KBM-7 (cell line): ENCODE data around the gene PTPRT.
"Not testable (repeated sequence)": the region's sequence is repeated elsewhere in the genome, so short reads cannot be mapped to it uniquely, and the experiment has no call there.

ENCODE experiments used
- DNase-seq: peaks from one replicate; pipeline ENCODE4 v3.0.0-alpha.2; 2015
- in situ Hi-C: fragments of 300-500 bp; cut with MboI; formaldehyde crosslinking; loops from 2 replicates; pipeline ENCODE4 v1.14.3; 2020; ENCODE audit warnings: low sequenced_read_pairs, low pct_unique_long_range_greater_than_20kb, mixed read lengths

Gene PTPRT

DNA sequence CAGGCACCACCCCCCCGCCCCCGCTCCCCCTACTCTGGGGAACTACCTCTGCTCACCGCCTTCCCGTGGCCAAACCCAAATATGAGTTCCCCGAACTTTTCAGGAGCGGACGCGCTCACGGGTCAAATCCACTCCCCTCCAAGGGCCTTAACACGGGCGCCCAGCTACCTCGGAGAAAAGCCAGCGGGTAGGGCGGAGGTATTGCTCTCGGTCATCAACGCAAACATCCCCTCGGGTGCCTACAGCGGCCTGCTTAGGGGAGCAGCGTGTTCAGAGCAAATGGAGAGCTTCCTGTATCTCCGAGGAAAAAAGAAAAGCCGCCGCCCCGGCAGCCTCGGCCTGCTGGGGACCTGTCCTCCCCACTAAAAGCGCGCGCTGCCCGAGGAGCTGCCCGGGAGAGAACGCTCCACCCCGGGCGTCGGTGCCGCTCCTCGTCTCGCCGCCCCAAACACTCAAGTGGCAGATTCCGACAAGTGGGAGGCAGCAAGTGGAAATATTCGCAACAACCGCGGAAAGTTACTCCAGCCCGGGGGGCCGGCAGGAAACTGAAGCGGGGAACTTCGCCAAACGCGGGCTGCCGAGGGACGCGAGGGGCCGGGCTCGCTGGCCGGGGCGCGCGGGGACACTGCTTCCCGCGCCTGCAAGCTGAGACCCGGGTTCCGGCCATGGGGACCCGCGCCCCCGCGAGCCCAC, 699 bp downstream of the PTPRT start:
- in situ Hi-C loops: no loop called here
- no peak for DNase-seq

DNA sequence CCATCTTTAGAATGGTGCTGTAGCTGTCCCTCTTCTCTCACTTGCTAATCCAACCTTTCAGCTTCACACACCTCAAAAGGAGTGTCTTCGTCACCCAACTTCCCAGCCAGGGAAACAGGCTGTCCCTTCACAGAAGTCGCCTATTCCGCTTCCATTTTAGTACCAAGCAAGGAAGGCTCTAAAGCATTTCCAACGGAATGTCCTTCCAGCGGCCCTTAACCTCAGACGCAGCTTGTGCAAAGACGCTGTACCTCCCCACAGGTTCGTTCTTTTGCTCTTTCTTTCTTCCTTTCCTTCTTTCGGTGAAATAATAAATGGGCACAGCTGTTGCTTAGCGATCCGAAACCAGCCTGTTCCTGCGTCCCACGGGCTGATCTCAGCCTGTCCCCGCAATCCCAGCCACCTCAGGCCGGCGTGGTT, 1.5 kb downstream of the PTPRT start:
- in situ Hi-C loops: no loop called here
- no peak for DNase-seq

DNA sequence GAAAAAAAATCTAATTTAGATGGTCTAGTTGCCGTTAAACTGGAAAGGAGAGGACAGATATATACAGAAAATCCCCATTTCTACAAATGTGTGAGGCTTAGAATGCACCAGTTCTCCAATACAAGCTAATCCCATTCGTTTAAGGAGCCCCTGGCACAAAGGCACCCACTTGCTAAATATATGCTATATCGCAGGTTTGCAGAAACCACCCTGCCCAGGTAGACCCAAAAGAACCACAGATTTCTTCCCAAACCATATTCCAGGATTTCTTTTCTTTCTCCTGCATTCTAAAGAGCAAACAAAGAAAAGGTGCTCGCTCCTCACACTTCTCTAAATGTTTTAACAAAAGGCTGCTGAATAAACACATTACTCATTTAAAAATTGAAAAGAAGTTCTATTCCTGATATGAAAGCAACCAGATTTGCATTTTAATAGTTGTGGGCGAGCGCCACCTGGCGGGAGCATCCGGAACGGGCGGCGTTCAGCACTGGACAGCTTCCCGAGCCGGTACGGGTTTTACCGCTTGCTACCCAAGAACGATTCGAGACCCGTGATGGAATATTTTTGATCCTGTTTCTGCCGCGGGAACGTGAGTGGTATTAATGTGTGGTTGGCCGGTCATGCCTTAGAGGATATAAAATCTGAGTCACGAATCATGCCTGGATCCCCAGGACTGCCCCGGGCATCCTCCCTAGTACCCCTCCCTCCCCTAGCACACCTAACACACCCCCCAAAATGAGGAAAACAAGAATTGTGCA, 2.1 kb downstream of the PTPRT start:
- peak; percentile 59 for DNase-seq
- in situ Hi-C loops: no loop called here

DNA sequence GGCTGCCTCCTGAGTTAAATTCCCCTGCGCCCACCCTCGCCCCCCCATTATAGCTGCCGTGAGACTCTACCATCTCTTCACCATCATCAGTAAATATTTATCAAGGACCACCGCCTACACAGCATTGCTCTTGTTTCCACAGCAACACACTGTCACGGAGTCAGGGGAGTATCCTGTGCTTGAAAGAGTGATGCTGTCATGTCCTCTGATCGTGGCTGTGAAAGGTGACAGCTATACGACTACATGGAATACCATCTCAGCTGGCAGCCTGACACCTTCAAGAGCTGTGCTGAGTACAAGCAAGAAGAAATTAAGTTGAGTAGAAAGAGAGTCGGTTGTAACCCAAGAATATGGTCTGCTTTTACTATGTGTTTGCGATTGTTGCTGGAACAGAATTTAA, 3.4 kb downstream of the PTPRT start:
- DNase-seq: no peak
- in situ Hi-C loops: no loop called here

DNA sequence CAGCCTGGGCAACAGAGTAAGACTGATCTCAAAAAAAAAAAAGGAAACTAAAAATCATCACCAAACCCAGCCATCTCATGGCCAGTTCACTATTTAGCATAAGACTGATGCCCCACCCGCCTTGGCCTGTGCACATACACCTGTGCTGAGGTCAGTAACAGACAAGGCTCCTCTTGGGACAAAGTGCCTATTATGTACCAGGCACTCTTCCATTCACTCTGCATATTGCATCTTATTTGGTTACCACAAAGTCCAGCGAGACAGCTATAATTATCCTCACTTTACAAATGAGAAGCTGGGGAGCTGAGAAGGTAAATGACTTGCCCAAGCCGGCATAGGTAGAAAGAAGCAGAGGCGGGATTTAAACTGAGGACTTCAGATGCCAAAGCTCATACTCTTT, 3.8 kb downstream of the PTPRT start:
- in situ Hi-C loops: no loop called here
- DNase-seq: no peak

DNA sequence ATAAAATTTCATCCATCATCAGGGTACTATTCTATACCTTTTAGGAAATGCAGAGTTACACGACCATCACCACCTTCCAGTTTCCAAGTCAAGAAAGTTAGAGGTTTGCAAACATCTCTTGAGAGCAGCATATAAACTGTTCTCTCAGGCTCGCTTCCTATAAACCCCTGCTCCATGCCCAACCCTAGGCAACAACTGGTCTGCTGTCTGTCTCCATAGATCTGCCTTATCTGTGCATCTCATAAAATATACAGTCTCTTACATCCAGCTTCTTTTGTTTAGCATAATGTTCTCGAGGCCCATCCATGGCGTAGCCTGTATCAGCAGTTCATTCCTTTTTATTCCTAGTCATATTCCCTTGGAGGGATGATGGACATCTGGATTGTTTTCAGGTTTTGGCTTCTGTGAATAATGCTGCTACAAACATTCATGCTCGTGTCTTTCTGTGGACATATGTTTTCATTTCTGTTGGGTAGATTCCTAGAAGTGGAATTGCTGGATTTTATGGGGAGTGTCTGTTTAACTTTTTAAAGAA, 6.1 kb downstream of the PTPRT start:
- in situ Hi-C loops: no loop called here
- DNase-seq: no peak

DNA sequence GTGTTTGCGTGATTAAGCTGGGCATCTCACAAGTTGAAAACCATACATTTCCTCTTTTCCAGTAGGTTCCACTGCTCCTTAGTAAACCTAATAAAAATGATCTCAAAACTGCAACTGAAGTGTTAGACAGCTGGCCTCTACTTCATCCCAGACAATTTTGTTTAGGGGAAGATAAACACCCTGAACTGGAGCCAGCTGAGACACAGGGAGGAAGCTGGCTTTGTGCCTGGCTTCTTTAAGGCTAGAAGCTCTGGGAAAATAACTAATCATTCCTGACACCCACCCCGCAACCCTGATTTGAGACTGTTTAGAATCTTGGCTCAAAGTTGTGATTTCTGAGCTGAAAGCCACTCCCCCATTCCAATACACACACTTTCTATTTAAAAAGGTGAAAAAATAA, 11.6 kb downstream of the PTPRT start:
- DNase-seq: no peak
- in situ Hi-C loops: no loop called here

DNA sequence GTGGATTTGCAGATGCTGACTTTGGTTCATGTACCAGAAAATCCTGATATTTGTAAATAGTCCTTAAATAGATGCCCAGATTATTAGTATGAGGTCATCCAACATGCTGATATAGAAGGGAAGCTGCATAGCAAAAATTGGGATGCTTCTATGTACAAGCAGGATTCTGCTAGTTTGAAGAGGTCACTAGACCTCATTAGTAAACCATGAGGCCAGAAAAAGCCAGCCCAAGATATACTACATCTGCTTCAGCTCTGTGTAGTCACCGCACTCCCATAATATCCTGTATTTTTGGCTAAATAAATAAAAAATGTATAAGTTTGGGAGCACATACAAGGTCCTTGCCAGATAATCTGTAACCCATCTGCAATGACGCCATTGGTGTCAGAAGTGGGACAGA, 13.0 kb downstream of the PTPRT start:
- no peak for DNase-seq
- in situ Hi-C loops: no loop called here

DNA sequence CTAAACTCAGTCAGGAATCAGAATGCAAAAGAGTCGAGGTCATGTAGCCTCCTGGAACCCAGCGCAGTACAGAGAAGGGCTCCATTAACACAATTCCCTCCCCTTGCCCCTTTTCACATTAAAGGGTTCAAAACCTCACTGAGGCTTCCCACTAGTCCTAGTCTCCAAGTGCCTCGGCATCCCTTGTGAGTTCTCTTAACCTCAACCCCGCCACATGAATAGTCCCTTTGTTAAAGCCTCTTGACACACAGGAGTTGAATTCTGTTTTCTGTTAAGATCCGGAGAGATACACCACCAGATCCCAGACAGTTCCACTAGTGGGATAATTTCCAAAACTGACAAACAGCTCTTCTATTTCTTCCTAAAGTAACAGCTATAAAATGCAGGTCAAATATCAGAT, 17.8 kb downstream of the PTPRT start:
- DNase-seq: no peak
- in situ Hi-C loops: no loop called here

DNA sequence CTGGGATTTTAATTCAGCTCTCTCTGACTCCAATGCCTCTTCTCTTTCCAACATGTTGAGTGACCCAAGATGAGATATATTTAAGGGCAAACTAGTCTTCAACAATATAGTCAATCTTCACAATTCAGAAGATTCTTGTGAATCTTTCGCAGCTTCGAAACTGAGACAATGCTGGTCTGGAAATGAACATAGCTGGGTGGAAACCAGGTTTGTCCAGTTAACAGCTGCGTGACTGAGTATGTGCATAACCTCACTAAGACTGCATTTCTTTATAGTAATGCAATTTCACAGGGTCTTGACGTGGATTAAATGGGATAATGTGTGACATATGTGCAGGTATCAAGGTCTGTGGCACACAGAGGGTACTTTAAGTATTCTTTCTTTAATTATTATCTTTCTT, 18.9 kb downstream of the PTPRT start:
- DNase-seq: no peak
- in situ Hi-C loops: no loop called here

DNA sequence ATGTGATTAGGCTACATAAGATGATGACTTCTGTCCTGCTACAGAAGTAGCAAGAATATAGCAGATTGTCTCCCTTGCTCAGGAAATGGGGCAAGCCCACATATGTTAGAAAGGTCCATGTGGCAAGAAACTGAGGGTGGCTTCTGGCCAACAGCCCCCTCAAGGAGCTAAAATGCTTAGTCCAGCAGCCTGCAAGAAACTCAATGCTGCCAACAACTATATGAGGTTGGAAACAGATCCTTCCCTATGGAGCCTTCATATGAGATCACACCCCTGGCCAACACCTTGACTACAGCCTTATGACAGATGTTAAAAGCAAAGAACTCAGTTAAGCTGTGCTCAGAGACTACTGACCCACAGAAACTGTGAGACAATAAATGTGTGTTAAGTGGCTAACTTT, 22.1 kb downstream of the PTPRT start:
- no peak for DNase-seq
- in situ Hi-C loops: no loop called here

DNA sequence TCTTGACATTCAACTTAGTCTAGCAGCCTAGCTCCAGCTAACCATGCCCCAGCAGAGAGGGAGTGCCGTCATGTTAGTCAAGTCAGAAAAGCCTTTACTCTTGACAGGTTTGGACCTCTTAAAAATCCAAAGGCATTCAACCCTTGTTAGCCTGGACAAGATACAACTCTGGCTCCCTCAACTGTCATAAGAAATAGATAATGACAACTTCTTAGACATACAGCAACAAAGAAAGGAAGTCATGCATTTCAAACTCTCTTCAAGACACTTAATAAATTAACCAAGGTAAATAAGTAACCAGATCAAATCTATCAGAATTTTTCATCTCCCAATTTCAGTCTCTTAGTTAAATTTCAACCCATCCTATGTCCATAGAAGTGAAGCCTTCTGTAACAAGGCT, 22.7 kb downstream of the PTPRT start:
- DNase-seq: no peak
- in situ Hi-C loops: no loop called here

DNA sequence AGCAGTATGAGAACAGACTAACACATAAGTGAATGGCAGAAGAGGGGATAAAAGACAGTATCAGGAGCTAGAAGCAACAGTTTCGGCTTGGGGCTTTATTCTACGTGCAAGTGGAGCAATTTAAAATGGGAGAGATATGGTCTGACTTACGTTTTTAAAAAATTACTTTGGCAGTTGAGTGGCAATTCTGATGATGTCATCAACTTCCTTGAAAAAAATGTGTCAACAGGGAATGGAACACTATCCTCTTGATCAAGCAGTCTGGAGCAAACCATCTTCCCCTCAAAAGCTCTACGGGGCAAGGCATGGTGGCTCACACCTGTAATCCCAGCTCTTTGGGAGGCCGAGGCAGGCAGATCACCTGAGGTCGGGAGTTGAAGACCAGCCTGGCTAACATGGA, 24.1 kb downstream of the PTPRT start:
- no peak for DNase-seq
- in situ Hi-C loops: no loop called here

DNA sequence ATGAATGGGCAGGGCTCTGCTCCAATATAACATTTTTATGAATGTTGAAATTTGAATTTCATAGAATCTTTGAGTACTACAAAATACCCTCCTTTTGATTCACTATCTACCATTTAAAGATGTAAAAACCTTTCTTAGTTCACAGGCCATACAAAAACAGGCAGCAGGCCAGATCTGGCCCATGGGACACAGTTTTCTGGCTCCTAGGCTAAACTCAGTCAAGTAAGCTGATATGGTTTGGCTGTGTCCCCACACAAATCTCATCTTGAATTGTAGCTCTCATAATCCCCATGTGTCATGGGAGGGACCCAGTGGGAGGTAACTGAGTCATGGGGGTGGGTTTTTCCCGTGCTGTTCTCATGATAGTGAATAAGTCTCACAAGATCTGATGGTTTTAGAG, 25.0 kb downstream of the PTPRT start:
- in situ Hi-C loops, DNase-seq: not testable (repeated sequence)

DNA sequence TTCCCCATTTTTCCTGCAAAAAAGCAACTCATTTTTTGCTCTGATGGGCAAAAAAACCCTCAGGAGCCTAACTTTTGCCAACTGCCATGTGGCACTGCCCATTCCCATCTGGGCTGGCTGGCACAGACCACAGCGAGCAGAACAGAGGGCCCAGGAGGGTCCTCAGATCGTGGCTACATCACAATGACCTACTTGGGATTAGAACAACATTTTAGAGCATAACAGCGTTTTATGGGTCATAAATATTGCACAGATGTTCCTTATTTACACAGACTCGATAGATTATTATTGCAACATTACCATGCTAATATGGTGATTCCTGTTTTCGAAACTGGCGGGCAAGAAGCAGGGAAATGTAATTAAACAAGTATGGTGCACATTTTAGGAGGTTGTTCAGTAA, 28.0 kb downstream of the PTPRT start:
- in situ Hi-C loops: no loop called here
- no peak for DNase-seq

DNA sequence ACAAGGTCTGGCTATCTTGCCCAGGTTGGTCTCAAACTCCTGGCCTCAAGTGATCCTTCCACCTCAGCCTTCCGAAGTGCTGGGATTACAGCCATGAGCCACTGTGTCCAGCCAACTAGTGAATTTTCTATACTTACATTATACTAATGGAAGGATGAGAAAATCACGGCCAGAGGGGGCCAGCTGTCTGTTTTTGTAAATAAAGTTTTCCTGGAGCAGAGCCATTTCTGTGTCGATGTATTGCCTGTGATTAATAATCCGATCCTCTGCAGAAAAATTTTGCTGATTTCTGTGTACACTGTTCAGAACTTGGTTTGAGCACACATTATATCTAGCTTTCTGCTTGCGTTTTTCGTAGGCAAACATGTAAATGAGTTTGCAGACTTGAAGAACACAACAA, 28.8 kb downstream of the PTPRT start:
- DNase-seq: no peak
- in situ Hi-C loops: no loop called here

DNA sequence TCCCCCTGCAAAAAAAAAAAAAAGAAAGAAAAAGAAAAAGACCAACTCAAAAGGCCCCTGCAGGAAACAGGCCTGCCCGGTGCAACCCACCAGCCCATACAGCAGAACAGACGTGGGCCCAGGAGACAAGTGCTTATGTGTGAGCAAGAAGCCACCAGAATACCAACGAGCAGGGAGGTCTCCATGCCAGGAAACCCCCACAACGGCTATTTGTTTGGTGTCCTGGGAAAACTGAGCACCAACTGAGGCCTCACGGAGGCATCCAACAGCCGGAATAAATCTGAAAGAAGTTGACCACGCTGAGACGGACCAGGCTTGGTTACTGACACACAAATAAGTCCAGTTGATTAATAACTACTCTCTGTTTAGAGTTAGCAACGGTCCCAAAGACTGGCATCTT, 29.7 kb downstream of the PTPRT start:
- in situ Hi-C loops: no loop called here
- DNase-seq: no peak

DNA sequence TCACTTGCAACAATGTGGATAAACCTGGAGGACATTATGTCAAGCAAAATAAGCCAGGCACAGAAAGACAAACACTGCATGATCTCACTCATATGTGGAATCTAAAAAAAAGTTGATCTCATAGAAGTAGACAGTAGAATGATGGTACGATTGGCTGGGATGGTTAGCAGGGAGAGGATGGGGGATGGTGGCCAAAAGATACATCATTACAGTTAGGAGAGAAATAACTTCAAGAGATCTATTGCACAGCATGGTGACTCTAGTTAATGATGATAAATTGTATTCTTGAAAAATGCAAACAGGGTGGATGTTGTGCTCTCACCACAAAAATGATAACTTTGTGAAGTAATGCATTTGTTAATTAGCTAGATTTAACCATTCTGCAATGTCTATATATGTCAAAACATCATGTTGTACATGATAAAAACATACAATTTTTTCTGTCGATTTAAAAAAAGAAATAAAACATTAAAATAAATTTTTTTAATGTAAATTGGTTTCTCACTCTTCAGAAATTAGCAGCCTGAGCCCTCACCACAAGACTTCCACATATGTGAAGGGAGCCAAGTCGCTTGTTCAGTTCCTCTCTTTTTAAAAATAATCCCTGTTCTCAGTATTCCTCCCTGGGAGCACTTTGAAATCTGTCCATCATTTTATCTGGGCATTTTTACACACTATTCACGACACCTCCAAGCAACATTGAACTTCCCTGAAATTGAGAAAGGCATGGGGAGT, 34.2 kb downstream of the PTPRT start:
- DNase-seq: no peak
- in situ Hi-C loops: no loop called here

DNA sequence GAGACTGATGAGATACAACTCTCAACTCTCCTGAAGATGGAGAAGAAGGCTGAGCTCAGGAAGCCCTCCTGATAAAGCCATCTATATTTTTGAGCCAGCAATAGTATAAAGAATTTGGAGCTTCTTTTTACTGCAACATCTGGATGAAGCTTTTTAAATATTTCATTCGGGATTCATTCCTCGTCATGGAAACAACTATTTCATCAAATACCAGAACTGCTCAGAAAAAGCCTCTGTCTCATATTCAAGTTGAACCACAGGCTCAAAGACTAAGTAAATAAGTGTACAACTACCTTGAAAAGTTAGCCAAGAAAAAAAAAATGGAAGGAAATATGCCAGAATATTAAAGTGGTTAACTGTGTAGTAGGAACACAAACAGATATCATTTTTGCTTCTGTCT, 37.8 kb downstream of the PTPRT start:
- in situ Hi-C loops: no loop called here

DNA sequence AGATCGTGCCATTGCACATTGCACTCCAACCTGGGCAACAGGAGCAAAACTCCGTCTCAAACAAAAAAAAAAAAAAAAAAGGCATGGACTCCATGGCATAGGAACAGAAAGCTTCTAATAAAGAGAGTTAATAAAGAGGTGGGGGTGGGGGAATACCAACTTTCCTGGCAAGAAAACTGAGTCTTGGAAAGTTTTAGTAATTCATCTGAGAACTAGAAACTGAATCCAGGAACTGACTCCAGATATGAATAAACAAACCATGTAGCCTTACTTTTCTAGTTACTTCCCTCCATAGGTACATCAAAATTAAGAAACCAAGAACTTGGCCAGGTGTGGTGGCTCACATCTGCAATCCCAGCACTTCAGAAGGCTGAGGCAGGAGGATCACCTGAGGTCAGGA, 38.5 kb downstream of the PTPRT start:
- in situ Hi-C loops: no loop called here
- no peak for DNase-seq

More for the DNA sequence above, 37.8 kb downstream of the PTPRT start:
- no peak for DNase-seq
